Naive thymus-derived CD4-positive, alpha-beta T cell (primary cell): ENCODE results near the gene NTRK2. TPM values are rescaled to one million over a fixed set of nuclear protein-coding genes. Genes with fewer than 3 reads are reported as not detected.

Experiments
- ATAC-seq: fragments of 150-1000 bp; cut with Tn5 transposase; 2 replicates; pipeline ENCODE4 v1.10.0; 2021; ENCODE audit warnings: mild to moderate bottlenecking, moderate library complexity
- CTCF ChIA-PET: fragments of 350-600 bp; sonication (Branson Sonifier 250); formaldehyde crosslinking; loops from one replicate; lab custom pipeline; 2021; ENCODE audit warnings: antibody characterized with exemption; lab: Charles Lee
- POLR2A ChIA-PET: fragments of 350-600 bp; sonication (Branson Sonifier 250); formaldehyde crosslinking; loops from one replicate; lab custom pipeline; 2021; ENCODE audit warnings: antibody characterized with exemption, inconsistent platforms; lab: Charles Lee
- DNase-seq, 9 donors: peaks; one replicate each; pipeline versions ENCODE4 v3.0.0 to v3.0.0-alpha.2; 2020 to 2022; ENCODE audit warnings: mixed read lengths in 1 of 9
- H3K27ac ChIP-seq: one replicate; pipeline ENCODE4 v1.7.0; 2013; ENCODE audit warnings: mild to moderate bottlenecking, low read depth, low read length, moderate library complexity
- H3K27me3 ChIP-seq, 2 donors: one replicate each; pipeline ENCODE4 v1.7.0; 2013; ENCODE audit warnings: low read length in 2 of 2, mild to moderate bottlenecking in 2 of 2, moderate library complexity in 2 of 2; ENCODE audit not compliant: control insufficient read depth in 2 of 2, insufficient read depth in 2 of 2
- H3K36me3 ChIP-seq, 3 experiments: 1 replicate in 2 of 3; 2 replicates in 1 of 3; pipeline ENCODE4 v1.7.0; 2013; ENCODE audit warnings: low read length in 3 of 3, mild to moderate bottlenecking in 3 of 3, moderate library complexity in 1 of 3; ENCODE audit not compliant: insufficient read depth in 3 of 3, control insufficient read depth in 2 of 3
- H3K4me1 ChIP-seq, 2 donors: one replicate each; pipeline ENCODE4 v1.7.0; 2013; ENCODE audit warnings: low read length in 2 of 2, mild to moderate bottlenecking in 2 of 2, moderate library complexity in 1 of 2; ENCODE audit not compliant: control insufficient read depth in 2 of 2, insufficient read depth in 2 of 2
- H3K4me3 ChIP-seq: 2 replicates; pipeline ENCODE4 v1.7.0; 2013; ENCODE audit warnings: mild to moderate bottlenecking, low read length
- H3K9me3 ChIP-seq, 3 experiments: 1 replicate in 2 of 3; 2 replicates in 1 of 3; pipeline ENCODE4 v1.7.0; 2013; ENCODE audit warnings: low read length in 3 of 3; ENCODE audit not compliant: control insufficient read depth in 2 of 3
- H3K27ac Mint-ChIP-seq, 9 donors: one replicate each; pipeline ENCODE4 v1.8.0; 2020 to 2022; ENCODE audit warnings: mixed read lengths in 9 of 9, mild to moderate bottlenecking in 8 of 9, moderate library complexity in 5 of 9, inconsistent platforms in 2 of 9
- H3K27me3 Mint-ChIP-seq, 5 donors: one replicate each; pipeline ENCODE4 v1.8.0; 2021 to 2022; ENCODE audit warnings: mixed read lengths in 5 of 5, mild to moderate bottlenecking in 1 of 5
- H3K36me3 Mint-ChIP-seq, 5 donors: one replicate each; pipeline ENCODE4 v1.8.0; 2020 to 2022; ENCODE audit warnings: mixed read lengths in 5 of 5, mild to moderate bottlenecking in 3 of 5, inconsistent platforms in 1 of 5
- H3K4me1 Mint-ChIP-seq, 7 donors: one replicate each; pipeline ENCODE4 v1.8.0; 2020 to 2022; ENCODE audit warnings: mixed read lengths in 7 of 7, mild to moderate bottlenecking in 3 of 7, inconsistent platforms in 1 of 7
- H3K4me3 Mint-ChIP-seq, 10 donors: one replicate each; pipeline ENCODE4 v1.8.0; 2020 to 2022; ENCODE audit warnings: mild to moderate bottlenecking in 10 of 10, mixed read lengths in 10 of 10, moderate library complexity in 6 of 10, inconsistent platforms in 2 of 10
- H3K9me3 Mint-ChIP-seq, 11 donors: one replicate each; pipeline ENCODE4 v1.8.0; 2020 to 2022; ENCODE audit warnings: mixed read lengths in 11 of 11, mild to moderate bottlenecking in 4 of 11, inconsistent platforms in 1 of 11, moderate library complexity in 1 of 11
- intact Hi-C, 2 donors: fragments of 100-400 bp; cut with micrococcal nuclease; formaldehyde crosslinking; loops; one replicate each; pipeline ENCODE4 v1.15.1; 2023
- polyA plus RNA-seq, 2 donors: library from polyadenylated mRNA; unstranded; fragments of 300-500 nt; fragmentation: Illumina TruSeq; gene quantifications; one replicate each; pipeline ENCODE4 v1.2.3, GENCODE V29; 2021
- total RNA-seq, 6 experiments: library from RNA in 5 of 6; stranded (reverse) in 5 of 6; gene quantifications; 1 replicate in 5 of 6; 2 replicates in 1 of 6; pipeline ENCODE4 v1.2.3 and lab custom pipeline; 2021 to 2026

Gene NTRK2
- total and polyA plus RNA-seq, 7 experiments from 2014 or later: 0.07 to 1.2 TPM; not detected in 5

DNA sequence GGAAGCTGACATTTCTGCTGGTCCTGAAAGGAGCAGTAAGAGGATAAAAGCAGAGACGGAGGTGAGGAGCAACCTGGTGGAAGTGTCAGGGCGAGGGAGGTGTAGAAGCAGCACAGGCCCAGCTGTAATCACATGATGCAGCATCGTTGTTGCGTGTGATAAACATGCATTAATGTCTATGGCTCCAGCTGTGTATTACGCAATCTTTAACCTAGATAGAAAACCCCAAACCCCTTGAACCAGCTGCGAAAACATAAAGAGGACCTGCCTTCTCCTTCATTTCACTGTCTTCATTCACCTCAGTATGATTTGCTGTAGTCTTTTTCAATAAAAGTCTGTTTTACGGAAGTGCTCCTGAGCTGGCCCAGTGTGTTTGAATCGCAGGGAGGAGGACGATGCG is 162.9 kb downstream of the NTRK2 start:
- Mint-ChIP-seq H3K4me3 (no peak overlapping the region), H3K36me3 (no peaks in the 10 kb centered on the region), H3K27ac (no peak overlapping the region), H3K4me1 (no peaks in the 10 kb centered on the region), H3K9me3 (peaks cover 0 to 5% (median 0%) of the 10 kb centered on the region in 11 donors), H3K27me3 (peaks cover 0 to 18% (median 16%) of the 10 kb centered on the region in 5 donors)
- H3K27me3 ChIP-seq: peaks cover 0 to 3% of the 10 kb centered on the region in 2 donors
- no peaks in the 10 kb centered on the region for H3K36me3 ChIP-seq
- ATAC-seq (no peak), DNase-seq (no peak)
- no peak overlapping the region for H3K4me3 ChIP-seq
- ChIA-PET POLR2A (no interaction called here), CTCF (no interaction called here)
- H3K27ac ChIP-seq: no peak overlapping the region
- H3K4me1 ChIP-seq: no peaks in the 10 kb centered on the region
- intact Hi-C loops: no loop called here
- no peaks in the 10 kb centered on the region for H3K9me3 ChIP-seq

DNA sequence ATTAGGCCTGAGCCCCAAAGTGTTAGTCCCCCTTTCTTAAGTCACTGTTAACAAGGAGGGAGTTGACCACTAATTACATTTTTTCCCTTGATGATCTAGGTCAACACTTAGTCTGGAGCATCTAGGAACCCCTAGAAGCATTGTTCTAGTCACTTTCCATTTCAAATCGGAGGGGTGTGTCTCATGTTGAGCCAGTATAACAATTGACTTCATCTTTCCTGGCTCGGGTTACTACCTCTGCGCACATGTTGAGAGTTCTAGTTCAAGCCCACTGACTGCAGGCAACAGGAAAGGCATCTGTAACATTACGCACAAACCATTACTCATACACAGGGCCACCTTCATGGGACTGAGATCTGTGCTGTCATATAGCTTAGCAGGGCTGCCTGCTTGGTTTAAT is 164.9 kb downstream of the NTRK2 start:
- Mint-ChIP-seq H3K27me3 (peaks cover 0 to 16% (median 10%) of the 10 kb centered on the region in 5 donors), H3K36me3 (no peaks in the 10 kb centered on the region), H3K4me1 (no peaks in the 10 kb centered on the region), H3K4me3 (no peak overlapping the region), H3K27ac (no peak overlapping the region), H3K9me3 (peaks cover 0 to 5% (median 0%) of the 10 kb centered on the region in 11 donors)
- ChIA-PET POLR2A (no interaction called here), CTCF (interaction anchor here (0.5 kb wide), 1 partner anchor 1043 kb away, joined by 3 read pairs; no protein-coding TSS in a partner anchor)
- Histone ChIP-seq H3K27me3 (peaks cover 0 to 3% of the 10 kb centered on the region in 2 donors), H3K27ac (no peak overlapping the region), H3K36me3 (no peaks in the 10 kb centered on the region), H3K4me1 (no peaks in the 10 kb centered on the region), H3K4me3 (no peak overlapping the region), H3K9me3 (no peaks in the 10 kb centered on the region)
- ATAC-seq: no peak
- intact Hi-C loops: no loop called here
- no peak for DNase-seq

DNA sequence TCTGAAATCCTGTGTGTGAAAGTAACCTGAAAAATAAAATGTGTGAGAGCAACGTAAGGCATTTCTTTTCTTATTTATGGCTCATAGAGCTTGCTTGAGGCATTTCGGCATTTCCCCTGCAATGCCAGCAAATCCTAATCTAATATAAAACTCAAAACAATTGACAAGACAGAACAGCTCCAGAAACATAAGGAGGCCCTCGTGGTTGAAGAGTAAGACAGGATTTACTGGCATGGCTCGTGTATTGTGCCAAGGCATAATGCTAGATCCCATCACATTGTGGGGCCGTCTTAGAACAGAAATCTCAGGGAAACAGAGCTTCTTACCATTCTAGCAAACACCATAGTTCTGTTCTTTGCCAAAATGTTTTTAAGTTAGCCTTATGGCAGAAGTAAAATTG is 166.2 kb downstream of the NTRK2 start:
- Mint-ChIP-seq H3K4me3 (no peak overlapping the region), H3K27ac (no peak overlapping the region), H3K36me3 (peaks cover 0 to 4% (median 0%) of the 10 kb centered on the region in 5 donors), H3K27me3 (peaks cover 0 to 13% (median 10%) of the 10 kb centered on the region in 5 donors), H3K4me1 (no peaks in the 10 kb centered on the region), H3K9me3 (peaks cover 0 to 6% (median 0%) of the 10 kb centered on the region in 11 donors)
- Histone ChIP-seq H3K4me1 (no peaks in the 10 kb centered on the region), H3K36me3 (no peaks in the 10 kb centered on the region), H3K27me3 (peaks cover 0 to 3% of the 10 kb centered on the region in 2 donors), H3K27ac (no peak overlapping the region), H3K9me3 (no peaks in the 10 kb centered on the region), H3K4me3 (no peak overlapping the region)
- no peak for ATAC-seq
- intact Hi-C loops: no loop called here
- CTCF ChIA-PET: interaction anchor here (0.6 kb wide), 1 partner anchor 1237 kb away, joined by 3 read pairs; no protein-coding TSS in a partner anchor
- no peak for DNase-seq
- POLR2A ChIA-PET: no interaction called here

DNA sequence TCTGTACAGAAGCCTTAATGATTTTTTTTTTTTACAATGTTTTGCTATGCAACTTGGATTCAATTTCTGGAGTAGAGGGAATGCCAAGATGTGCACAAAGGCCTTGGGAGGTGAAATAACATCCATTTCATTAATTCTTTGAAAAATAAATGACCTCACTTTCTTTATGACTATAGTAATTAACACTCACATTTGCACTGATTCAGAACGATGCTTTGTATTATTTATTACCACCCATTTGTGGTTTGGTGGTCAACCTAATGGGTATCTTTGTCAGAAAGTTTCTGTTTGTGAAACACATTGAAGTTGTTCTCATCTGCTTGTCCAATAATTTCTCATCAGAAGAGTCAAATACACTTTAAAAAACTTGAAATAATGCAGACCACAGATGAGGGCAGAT is 169.3 kb downstream of the NTRK2 start:
- DNase-seq (no peak), ATAC-seq (no peak)
- Mint-ChIP-seq H3K27me3 (peaks cover 0 to 26% (median 10%) of the 10 kb centered on the region in 5 donors), H3K4me1 (no peaks in the 10 kb centered on the region), H3K4me3 (no peak overlapping the region), H3K27ac (no peak overlapping the region), H3K9me3 (peaks cover 0 to 16% (median under 1%) of the 10 kb centered on the region in 11 donors), H3K36me3 (peaks cover 0 to 5% (median 0%) of the 10 kb centered on the region in 5 donors)
- Histone ChIP-seq H3K27me3 (no peaks in the 10 kb centered on the region), H3K4me1 (no peaks in the 10 kb centered on the region), H3K4me3 (no peak overlapping the region), H3K27ac (no peak overlapping the region), H3K9me3 (no peaks in the 10 kb centered on the region), H3K36me3 (no peaks in the 10 kb centered on the region)
- intact Hi-C loops: no loop called here
- POLR2A ChIA-PET: no interaction called here
- CTCF ChIA-PET: no interaction called here

DNA sequence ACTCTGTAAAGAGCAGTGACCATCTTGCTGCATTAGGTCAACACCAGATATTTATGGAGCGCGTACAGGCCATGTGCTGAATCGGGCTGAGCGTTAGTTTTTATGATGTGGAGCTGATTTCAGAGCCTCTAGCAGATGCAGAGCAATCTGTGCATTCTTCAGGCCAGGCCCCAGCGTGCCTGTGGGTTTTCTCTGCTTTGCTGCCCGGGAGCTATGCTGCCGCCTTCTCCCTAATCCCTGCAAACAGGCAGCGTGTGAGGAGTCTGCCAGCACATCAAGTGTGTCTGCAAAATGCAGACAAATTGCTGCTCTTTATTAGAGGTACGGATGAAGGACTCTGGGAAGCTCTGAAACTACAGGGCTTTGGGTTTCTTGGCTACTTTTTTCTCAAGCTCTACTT is 170.0 kb downstream of the NTRK2 start:
- POLR2A ChIA-PET: no interaction called here
- ATAC-seq: no peak
- Mint-ChIP-seq H3K36me3 (peaks cover 0 to 5% (median 0%) of the 10 kb centered on the region in 5 donors), H3K4me3 (no peak overlapping the region), H3K27ac (no peak overlapping the region), H3K27me3 (peaks cover 0 to 26% (median 12%) of the 10 kb centered on the region in 5 donors), H3K4me1 (no peaks in the 10 kb centered on the region), H3K9me3 (peaks cover 0 to 16% (median 2%) of the 10 kb centered on the region in 11 donors)
- no peaks in the 10 kb centered on the region for H3K27me3 ChIP-seq
- no peak overlapping the region for H3K27ac ChIP-seq
- no peaks in the 10 kb centered on the region for H3K36me3 ChIP-seq
- H3K4me3 ChIP-seq: no peak overlapping the region
- intact Hi-C loops: no loop called here
- no peaks in the 10 kb centered on the region for H3K9me3 ChIP-seq
- CTCF ChIA-PET: no interaction called here
- DNase-seq: no peak
- H3K4me1 ChIP-seq: no peaks in the 10 kb centered on the region

DNA sequence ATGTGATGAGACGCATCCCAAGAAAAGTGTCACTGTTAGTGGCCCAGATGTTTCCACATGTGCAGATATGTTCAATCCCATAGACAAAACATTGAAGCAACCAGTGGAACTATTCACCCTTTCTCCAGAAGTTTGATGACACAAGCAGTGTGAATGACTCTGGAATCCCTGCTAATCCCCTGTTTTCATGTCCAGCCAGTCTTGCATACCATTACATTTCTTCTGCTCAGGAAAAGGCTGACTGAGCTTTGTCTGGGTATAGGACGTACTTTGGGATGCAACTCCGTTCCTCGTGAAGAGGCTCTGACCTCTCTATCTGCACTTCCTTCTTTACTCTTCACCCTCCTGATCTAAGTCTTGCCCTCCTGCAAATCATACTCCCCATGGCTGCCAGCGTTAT is 172.4 kb downstream of the NTRK2 start:
- no peak overlapping the region for H3K27ac ChIP-seq
- Mint-ChIP-seq H3K4me3 (no peak overlapping the region), H3K36me3 (peaks cover 0 to 5% (median 0%) of the 10 kb centered on the region in 5 donors)

DNA sequence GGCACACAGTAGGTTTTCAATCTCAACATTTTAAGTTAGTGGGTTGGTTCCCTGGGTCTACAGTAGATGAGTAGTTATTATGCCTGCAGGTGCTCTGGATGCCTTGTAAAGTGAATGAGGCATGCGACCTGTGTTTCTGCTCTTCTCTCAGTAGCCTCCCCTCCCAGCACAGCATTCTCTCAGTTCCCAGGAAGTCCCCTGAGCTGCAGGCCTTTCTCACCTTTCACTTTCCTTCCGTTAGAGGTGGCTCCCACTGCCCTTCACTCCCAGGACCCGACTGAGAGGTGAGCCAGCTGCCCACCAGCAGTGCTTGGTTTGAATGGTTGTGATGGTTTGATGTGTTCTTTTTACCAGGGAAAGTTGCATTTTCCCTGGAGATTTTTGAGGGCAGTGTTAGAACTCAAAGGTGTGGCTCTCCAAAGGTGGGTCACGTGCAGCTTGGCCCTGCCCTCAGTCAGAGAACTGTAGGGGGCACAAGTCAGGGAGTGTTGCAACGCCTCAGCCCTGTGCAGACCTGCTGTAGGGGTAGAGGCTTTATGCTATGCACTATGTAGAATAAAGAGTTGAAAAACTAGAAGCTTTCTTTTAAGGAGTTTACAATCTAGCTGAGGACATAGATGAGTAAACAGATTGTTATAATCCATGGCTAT is 173.8 kb downstream of the NTRK2 start:
- H3K4me3 ChIP-seq: no peak overlapping the region
- POLR2A ChIA-PET: no interaction called here
- ATAC-seq: no peak
- Mint-ChIP-seq H3K36me3 (peaks cover 0 to 5% (median 0%) of the 10 kb centered on the region in 5 donors), H3K27me3 (peaks cover 0 to 26% (median 12%) of the 10 kb centered on the region in 5 donors), H3K4me1 (no peaks in the 10 kb centered on the region), H3K9me3 (peaks cover 0 to 14% (median 2%) of the 10 kb centered on the region in 11 donors), H3K27ac (no peak overlapping the region), H3K4me3 (no peak overlapping the region)
- CTCF ChIA-PET: no interaction called here
- intact Hi-C loops: no loop called here
- H3K27me3 ChIP-seq: no peaks in the 10 kb centered on the region
- H3K4me1 ChIP-seq: no peaks in the 10 kb centered on the region
- H3K36me3 ChIP-seq: no peaks in the 10 kb centered on the region
- no peak for DNase-seq
- no peak overlapping the region for H3K27ac ChIP-seq
- no peaks in the 10 kb centered on the region for H3K9me3 ChIP-seq

More for the DNA sequence above, 172.4 kb downstream of the NTRK2 start:
- no peak overlapping the region for H3K27ac Mint-ChIP-seq
- DNase-seq: no peak
- no peaks in the 10 kb centered on the region for H3K36me3 ChIP-seq
- no peaks in the 10 kb centered on the region for H3K4me1 Mint-ChIP-seq
- H3K4me3 ChIP-seq: no peak overlapping the region
- no peak for ATAC-seq
- CTCF ChIA-PET: no interaction called here
- POLR2A ChIA-PET: no interaction called here
- peaks cover 0 to 26% (median 12%) of the 10 kb centered on the region in 5 donors for H3K27me3 Mint-ChIP-seq
- peaks cover 0 to 14% (median 2%) of the 10 kb centered on the region in 11 donors for H3K9me3 Mint-ChIP-seq
- no peaks in the 10 kb centered on the region for H3K27me3 ChIP-seq
- intact Hi-C loops: no loop called here
- no peaks in the 10 kb centered on the region for H3K9me3 ChIP-seq
- no peaks in the 10 kb centered on the region for H3K4me1 ChIP-seq
